Fibroblast of skin of right quadriceps (primary cell): ENCODE results near the gene CD207.
"Not testable (repeated sequence)": the region's sequence is repeated elsewhere in the genome, so short reads cannot be mapped to it uniquely, and the experiment has no call there.

Source experiments
- DNase-seq: peaks from one replicate; pipeline ENCODE4 v3.0.0-alpha.2; 2013

Gene CD207

DNA sequence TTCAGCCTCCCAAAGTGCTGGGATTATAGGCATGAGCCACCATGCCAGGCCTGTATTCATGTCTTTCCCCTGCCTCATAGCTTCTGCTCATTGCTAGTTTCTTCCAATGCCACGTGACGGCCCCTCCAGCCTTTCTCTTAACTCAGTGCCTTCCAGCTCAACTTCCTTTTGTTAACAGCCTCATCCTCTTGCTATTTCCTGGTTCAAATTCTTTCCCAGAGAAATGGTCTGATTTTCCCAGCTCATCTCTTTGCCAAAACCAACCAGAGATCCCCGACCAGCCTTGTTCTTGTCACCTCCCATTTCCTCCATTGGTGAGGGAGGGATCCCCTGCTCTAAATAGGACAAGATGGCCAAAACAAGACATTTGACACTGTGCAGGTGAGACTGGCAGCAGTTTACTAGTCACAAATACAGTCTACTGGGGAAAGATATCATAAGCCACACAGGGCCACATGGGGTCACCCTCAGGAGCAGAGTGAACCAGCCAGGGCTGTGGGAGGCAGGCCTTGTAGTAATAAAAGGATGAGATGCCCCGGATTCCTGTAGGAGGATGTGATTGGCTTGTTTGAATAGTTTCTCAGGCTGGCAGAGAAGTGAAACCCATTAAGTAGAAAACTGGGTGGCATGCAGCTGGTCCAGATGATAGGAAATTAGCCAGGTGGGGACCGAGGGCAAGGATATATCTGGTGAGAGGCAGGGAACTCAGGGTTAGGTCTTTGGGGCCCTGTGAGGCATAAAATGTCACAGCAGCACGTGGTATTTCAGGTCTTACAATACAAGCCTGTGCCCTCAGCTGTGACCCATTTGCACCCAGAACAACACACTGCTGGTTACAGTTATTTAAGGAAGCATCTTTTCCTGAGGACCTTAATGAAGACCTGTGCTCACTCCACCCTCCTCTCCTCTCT lies 6.4 kb downstream of the CD207 start:
- peak; percentile 64 for DNase-seq

DNA sequence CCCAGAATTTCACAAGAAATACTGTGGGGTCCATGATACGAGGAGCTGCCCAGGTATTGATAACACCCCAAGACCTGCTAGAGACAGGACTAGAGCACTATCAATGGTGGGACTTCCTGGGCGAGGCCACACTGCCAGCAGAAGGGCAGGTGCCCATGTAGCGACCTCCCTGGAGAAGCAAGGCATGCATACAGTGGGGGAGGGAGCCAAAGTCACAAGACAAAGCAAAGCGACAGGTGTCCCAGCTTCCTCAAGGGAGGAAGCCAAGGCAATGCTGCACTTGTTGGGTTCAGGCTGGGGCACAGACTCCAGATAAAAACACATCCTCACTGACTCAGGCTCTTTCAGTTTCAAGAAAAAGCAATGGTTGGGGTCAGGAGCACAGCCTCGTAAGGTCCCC lies 7.5 kb downstream of the CD207 start:
- DNase-seq, result no peak

DNA sequence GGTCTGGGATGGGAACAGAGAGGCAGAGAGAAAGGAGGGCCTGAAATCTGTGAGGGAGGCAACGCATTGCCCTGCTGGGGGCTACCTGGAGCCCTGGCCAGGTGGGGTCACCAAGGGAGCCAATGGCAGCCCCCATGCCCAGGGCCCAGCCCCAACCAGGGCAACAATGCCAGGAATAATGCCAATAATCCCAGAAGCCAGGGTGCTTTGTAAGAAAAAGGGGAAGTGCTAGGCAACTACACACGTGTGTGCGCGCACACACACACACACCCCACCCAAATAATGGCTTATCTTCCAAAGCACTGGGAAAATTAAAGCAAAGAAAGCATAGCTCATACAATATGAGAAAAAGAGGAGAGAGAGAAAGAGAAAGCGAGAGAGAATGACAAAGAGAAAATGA lies 8.2 kb downstream of the CD207 start:
- no peak for DNase-seq

DNA sequence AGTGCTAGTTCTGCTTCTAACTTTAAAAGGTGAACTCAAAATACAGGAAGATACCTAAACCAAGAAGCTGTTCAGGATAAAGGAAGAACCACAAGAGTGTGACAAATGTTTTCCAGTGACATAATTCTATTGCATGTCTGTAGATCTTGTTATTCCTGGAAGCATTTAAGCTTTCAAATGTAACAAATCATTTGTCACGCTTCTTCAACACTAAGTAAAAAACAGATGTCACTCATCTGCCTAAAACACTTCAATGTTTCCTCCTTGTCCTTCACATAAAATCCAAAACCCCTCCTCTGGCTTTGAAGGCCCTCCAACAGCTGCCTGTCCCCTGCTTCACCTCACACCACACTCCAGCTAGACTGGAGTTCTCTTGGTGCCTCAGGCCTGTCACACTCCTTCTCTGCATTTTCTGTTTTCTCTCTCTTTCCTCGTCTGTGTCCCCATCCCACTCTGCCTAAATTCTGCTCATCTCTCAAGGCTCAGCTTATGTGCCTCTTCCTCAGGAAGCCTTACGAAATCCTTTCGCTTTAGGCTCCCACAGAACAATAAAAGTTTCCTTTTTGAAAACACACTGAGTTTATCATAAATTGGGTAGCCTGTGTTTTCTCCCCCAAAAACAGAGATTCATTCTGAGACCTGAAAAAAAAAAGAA lies 8.8 kb downstream of the CD207 start:
- DNase-seq, result no peak

DNA sequence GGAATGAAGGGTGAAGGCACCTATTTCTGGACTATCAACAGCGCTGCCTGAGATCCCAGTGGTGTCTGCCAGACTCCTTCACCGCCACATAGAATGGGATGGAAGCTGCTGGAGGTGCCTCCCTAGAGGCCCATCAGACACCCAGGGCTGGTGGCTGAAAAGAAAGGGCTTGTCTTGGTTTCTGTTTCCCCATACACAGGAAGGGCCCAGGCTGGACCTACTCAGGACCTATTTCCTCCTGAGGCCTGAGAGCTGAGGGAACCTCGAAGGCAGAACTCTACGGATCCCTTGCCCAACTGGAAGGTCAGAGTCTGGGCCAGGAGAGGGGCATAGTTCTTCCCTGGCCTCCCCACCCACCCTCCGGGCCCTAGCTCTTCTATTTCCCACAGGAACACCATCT lies 12.4 kb downstream of the CD207 start:
- no peak for DNase-seq

DNA sequence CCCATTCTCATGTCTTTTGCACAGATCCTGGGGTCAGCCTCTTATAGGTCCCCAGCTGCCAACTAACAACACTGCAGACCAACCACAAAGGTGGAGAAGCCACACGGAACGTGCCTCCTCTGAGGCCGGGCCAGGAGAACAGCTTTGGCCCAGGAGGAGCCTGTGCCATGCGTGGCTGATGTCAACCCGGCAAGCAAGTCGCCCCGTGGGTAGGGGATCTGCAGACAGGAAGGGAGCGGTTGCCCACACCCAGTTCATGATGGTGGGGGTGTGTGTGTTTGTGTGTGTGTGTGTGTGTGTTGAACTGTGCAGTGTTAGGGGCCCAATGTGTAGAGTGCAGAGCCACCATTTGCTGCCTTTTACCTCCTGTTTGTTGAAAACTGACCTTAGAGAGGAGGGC lies 12.8 kb downstream of the CD207 start:
- no peak for DNase-seq

DNA sequence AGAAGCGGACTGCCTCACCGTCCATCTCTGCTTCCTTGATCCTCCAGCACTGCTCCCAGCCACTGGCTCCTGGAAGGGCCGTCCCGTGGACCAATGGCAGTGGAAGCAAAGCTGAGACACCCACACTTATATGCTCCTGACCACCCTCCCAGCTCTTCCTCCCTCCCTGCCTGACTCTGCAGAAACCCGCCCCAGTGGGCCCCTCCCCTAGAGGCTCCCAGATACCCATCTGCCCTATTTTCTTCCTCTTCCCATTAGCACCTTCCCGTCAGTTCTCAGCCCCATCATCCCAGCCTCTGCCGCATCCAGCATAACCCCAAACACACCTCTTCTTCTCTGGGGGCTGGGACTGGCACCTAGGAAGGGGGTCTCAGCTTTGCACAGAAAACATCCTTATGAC lies 15.1 kb downstream of the CD207 start, which contains the start of gene CLEC4F:
CLEC4F (minus strand) TSS at position 101 of the 400 bp plus-strand sequence; CDS start at position 25, 76 bp downstream.
- no peak for DNase-seq

DNA sequence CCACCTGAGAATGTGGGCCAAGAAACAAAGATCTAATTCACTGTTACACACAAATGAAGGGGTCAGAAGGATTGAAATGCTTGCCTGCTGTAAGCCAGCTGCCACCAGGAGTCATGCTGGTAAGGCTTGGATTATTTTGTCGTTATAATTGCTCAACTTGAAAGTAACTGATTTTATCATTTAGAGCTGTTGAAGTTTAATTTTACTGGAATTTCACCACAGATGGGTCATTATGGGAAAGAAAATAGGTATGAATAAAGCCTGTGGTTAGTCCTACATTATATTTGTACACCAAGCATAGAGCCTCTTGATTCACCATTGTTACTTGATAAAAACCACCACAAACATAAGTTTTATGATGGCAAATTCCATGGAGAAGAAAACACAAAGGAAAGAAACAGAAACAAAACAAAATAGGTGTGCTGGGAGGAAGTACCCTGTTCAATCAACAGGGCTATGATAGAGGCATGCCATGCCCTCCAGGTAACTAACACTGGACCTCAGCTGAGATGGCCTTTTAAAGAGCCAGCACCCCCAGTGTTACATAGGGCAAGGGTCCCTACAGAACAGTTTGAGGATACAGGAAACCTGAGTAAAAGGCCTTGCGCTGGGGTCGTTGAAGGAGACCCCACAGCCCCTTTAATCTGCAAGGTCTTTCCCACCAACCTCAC lies 18.2 kb downstream of the CD207 start:
- no peak for DNase-seq

DNA sequence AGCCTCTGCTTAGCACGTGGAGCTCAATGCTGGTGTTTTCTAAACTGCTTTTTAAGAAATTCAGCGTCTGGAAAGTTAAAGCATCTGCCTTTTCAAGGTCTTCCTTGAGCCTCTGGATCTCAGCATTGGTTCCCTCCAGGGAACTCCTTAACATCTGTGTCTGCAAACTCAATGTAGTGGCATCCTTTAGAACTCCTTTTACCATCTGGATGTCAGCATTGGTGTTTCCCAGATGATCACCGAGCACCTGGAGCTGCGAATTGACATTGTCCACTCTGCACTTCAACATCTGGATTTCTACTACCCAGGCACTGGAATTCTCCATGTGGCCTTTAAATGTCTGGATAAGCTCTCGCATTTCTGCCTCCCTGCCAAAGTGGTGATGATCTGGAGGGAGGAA lies 18.9 kb downstream of the CD207 start:
- no peak for DNase-seq

DNA sequence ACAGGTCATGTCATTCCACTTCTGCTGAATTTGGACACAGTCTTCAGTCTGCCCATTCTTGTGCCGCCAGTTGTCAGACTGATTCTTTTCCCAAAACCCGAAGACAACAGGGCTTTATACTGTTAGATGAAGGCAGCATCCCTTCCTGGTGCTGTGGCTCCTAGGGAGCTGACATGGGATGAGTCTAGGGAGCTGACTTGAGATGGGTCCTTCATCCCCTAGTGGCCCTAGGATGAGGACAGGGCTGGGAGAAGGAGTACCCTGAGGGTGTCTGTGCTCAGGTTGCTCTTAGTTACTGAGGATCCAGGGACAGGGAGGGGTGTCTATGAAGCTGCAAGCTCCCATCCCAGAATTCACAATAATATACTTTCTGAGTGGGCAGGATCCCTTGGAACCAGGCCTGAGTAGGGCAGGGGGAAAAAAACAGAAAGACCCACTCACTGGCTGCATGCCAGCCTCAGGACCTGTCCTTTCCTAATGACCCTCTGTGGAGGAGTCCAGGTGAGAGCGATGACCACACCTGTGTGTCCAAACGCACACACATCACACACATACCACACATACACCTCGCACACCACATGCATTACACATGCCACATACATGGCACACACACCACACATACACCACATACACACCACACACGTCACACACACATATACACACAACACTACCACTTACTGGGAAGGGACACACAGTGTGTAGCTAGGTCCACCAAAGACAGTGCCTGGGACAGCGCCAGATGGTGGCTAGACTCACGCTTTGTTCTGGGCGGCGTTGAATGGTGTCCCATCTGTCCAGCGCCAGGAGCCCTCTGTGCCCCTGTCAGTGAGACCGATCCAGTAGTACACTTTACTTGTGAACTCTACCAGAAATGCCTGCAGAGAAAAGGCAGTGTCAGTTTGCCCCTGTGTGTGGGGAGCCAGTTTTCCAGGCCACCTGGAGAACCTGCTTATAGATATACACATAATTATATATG lies 26.3 kb downstream of the CD207 start:
- no peak for DNase-seq

DNA sequence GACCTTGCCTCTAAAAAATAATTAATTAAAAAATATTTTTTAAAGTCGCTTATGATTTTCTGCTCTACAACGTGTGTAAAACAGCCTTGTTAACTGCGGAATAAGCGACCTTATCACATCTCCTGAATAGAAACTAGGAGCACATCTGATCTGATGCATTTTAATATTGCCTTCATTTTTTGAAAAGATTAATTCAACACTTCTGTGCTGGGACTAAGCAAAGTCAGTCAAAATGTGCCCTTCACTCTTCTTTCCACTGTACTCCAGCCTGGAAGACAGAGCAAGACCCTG lies 27.8 kb downstream of the CD207 start:
- DNase-seq, result no peak

DNA sequence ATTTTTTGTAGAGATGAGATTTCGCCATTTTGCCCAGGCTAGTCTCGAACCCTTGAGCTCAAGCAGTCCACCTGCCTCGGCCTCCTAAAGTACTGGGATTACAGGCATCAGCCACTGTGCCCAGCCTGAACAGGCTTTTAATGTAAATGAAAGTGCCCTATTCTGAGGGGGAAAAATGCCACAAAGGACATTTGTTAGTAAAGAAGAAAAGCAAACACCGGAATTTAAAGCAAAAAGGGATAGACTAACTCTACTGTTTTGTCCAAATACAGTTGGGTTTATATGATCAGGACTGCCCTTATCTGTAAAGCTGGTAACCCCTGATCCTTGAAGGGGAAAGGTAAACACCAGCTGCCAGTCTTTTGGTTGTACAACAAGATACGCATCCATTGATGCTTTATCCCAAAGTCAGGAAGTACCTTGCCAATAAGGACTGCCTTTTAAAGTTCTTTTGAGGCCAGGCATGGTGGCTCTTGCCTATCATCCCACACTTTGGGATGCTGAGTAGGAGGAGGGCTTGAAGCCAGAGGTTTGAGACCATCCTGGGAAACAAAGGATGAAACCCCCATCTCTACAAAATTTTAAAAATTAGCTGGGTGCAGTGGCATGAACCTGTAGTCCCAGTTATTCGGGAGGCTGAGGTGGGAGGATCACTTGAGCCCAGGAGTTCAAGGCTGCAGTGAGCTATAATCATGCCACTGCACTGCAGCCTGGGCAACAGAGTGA lies 28.4 kb downstream of the CD207 start:
- no peak for DNase-seq

DNA sequence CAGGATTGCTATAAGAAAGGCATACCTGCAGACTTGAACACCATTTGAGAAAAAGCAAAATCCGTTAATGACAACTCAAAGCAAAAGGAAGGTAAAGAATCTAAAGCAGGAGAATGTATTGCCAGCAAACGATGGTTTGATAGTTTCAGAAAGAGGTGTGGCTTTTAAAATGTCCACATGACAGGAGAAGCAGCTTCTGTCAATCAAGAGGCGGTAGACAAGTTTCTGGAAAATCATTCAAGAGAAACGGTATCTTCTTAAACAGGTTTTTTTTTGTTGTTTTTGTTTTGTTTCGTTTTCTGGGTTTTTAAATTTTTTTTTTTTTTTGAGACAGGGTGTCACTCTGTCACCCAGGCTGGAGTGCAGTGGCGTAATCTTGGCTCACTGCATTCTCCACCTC lies 29.0 kb downstream of the CD207 start:
- no peak for DNase-seq

DNA sequence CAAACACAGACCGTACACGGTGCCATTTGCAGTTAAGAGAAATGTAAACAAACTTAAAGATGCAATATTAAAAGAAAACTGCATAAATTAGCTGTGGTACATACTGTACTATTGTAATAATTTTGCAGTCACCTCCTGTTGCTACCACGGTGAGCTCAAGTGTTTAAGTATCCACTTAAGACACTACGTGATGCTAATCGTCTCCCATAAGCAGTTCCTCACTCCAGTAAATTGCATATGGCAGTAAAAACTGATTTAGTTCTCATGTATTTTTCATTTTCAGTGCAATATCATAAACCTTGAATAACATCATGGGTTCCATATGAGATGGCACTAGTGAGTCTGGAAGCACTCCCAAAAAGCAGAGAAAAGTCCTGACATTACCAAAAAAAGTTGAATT lies 29.6 kb downstream of the CD207 start:
- DNase-seq, result no peak

DNA sequence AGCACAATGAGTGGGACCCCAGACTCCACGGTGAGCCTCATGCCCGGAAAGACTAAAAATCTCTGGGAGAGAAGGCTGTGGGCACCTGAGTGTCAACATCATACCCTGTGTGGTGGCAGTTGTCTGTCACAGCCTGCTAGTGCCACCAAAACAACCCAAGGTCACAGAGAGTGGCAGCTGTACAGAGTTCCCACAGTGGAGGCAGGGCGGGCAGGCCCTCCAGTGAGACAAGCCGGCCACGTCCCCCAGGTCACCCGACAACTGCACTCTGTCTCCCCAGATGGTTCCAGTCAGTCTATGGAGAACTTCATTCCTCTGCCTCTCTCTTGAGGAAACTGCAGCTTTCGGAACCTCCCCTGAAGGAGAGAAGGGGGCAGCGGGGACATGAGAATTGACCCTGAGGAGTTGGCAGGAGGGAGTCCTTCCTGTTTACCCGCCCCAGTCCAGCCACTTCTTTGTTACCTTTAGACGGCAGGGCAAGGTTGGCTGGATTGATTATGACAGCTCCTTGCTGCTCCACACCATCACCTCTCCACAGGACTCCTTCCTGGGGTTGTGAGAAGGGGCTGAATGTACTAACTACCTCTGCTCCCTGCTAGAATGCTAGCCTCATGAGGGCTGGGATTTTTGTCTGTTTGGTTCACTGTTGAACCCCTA lies 33.9 kb downstream of the CD207 start:
- no peak for DNase-seq

DNA sequence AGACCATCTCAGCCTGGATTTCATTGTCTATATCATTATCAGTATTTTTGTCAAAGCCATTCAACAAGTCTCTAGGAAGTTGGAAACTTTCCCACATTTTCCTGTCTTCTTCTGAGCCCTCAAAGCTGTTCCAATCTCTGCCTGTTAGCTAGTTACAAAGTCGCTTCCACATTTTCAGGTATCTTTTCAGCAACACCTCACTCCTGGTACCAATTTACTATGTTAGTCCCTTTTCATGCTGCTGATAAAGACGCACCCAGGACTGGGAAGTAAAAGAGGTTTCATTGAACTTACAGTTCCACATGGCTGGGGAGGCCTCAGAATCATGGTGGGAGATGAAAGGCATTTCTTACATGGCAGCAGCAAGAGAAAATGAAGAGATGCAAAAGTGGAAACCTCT lies 35.9 kb downstream of the CD207 start:
- DNase-seq, result no peak

DNA sequence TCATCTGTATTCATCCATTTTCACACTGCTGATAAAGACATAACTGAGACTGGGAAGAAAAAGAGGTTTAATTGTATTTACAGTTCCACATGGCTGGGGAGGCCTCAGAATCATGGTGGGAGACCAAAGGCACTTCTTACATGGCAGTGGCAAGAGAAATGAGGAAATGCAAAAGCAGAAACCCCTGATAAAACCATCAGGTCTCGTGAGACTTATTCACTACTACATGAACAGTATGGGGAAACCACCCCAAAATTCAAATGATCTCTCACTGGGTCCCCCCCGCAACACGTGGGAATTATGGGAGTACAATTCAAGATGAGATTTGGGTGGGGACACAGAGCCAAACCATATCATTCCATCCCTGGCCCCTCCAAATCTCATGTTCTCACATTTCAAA lies 37.6 kb downstream of the CD207 start:
- DNase-seq, result not testable (repeated sequence)

DNA sequence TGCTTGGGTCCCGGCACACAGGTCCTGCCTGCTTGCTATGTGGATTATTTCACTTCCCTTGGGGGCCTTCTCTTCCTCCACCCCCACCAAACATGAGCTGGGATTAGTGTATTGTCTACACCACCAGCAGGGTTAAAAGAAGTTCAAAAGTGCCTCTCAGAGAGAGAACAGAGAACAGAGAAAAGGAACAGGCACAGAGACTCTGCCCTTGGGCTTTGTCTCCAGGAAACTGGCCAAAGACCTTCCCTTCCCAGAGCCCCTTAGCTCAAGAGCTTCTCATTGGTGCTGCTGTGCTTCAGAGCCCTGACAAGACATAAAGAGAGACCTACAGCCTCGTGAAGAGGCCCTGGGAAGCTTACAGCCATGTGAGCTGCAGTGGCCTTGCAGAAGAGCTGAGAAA lies 38.1 kb downstream of the CD207 start:
- no peak for DNase-seq

DNA sequence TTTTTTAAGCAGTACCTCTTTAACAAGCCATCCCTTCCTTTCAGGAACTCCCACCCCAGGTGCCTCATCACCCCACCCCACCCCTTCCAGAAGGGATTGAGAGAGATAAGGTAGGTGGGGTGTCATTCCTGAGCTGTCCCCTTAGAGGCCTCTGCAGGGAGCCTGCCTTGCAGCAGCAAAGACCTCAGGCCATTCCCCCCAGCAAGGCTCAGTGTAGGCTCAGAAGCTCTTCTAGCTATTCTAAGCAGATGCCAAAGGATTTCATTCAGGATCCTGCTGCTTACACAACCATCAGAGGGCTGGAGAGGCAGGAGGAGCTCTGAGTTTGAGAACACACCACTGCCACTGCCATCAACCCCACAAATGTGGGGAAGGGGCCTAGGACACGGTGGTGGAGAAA lies 39.4 kb downstream of the CD207 start:
- DNase-seq, result no peak

DNA sequence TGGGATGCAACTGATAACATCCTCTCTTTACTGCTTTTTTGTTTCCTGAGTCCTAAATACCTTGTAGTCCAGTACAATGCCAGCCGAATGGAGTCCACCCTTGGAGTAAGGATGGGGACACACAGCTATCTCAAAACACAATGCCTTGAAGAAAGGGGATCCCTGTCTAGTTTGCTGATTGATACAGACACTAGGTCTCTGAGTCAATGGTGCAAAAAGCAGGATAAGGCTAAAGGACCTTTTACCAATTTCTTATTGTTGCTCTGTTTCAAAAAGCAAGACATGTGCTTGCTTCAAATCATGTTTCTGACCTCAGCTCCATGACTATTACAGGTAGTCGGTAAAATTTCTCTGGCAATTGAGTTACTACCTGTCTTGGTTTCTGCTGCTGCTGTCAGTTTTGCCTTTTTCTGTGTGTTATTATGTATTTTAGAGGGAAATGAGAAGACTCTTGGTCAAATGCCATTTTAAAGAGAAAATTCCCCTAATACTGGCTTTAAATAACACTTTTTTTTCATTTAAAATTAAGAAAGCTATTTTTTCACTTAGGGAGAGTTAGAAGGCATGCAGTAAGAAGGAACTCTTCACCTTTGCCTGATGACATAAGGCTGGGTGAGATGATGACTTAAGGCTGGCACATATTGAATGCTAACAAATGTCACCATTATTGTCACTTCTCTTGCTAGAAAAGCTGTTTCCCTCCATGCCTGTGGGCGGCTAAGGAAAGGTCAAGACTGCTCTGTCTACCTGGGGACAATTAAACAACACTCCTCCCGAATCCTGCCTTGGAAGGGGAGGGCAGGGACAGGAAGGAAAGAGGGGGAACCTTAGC lies 40.2 kb downstream of the CD207 start:
- no peak for DNase-seq

DNA sequence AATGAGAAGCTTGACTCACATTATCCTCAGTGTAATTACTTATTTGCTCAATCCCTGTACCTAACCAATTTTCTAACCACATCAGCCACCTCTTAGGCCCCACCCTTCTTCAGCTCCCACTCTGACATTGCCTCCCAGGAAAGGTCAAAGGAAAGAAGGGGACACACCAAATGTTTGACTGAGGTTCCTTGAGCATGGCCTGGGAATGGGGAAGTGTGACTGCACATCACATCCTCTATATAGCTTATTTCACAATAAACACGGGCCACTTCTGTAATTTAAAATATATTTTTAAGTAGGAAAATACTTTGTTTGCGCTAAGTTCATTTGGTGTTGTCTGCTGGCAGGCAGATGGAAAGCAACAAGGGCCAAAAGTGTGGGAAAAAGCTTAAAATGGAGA lies 42.2 kb downstream of the CD207 start:
- DNase-seq, result no peak
